GM19193 (cell line): ENCODE data around the gene FAM221A.

ENCODE experiments used
- POLR2A ChIP-seq: IDR thresholded peaks from 4 replicates; pipeline ENCODE4 v1.6.1; 2011; ENCODE audit not compliant: insufficient read depth, insufficient read length; ENCODE audit errors: extremely low read depth

The FAM221A gene

DNA sequence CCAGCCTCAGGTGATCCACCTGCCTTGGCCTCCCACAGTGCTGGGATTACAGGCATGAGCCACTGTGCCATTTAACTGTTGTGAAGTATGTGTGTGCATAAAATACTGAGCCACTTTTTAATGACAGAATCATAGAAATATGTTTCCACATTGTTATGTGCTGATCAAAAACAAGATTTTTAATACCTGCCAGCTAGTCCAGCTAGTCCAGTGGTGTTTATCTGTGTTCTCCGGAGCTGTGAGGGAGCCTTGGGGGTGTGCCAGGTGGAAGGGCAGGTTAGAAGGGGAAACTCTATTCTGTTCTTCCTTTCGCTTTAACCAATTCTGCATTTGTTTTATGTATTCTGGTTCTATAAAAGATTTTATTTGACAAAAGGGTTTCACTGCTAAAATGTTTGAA lies 7.0 kb downstream of the FAM221A start:
- TF ChIP-seq POLR2A, result no peak

DNA sequence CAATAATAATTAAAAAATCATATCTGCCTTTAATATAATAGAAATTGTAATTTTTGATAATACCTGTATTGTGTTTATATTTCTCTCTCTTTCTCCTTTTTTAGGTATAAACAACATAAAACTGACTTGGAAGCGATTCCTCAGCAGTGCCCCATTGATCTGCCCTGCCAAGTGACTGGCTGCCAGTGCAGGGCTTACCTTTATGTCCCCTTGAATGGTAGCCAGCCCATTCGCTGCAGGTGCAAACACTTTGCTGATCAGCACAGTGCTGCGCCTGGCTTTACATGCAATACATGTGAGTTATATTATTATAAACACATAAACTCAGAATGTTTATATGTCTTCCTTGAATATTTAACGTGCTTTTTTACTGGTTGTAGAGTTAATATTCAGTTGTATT lies 9.2 kb downstream of the FAM221A start:
- TF ChIP-seq POLR2A, result no peak

DNA sequence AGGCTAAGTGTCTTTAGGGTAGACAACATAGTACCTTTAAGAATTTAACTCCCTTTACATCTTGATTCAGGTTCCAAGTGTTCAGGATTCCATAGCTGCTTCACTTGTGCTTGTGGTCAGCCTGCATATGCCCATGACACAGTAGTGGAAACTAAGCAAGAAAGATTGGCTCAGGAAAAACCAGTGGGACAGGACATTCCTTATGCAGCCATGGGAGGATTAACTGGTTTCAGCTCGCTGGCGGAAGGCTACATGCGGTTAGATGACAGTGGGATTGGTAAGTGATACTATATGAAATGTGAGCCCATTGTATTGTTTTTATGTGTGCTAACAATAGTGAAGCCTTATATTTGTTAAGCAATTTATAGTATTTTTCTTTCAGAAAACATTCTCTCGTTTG lies 11.3 kb downstream of the FAM221A start:
- TF ChIP-seq POLR2A, result no peak

DNA sequence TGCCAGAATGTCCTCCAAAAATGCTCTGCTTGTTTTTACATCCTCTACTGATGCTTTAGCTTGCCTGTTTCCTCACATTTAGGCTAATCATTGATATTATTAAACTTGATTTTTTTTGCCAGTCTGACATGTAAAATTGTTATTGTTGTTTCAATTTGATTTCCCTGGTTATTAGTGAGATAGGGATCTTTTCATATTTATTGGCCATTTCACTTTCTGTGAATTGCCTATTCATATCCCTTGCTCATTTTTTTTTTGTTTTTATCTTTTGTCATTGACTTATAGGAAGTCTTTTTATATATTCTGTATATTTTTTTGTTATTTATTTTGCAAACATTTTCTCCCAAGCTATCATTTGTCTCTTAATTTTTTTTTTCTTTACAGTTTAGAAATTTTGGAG lies 13.2 kb downstream of the FAM221A start:
- no peak for TF ChIP-seq POLR2A

DNA sequence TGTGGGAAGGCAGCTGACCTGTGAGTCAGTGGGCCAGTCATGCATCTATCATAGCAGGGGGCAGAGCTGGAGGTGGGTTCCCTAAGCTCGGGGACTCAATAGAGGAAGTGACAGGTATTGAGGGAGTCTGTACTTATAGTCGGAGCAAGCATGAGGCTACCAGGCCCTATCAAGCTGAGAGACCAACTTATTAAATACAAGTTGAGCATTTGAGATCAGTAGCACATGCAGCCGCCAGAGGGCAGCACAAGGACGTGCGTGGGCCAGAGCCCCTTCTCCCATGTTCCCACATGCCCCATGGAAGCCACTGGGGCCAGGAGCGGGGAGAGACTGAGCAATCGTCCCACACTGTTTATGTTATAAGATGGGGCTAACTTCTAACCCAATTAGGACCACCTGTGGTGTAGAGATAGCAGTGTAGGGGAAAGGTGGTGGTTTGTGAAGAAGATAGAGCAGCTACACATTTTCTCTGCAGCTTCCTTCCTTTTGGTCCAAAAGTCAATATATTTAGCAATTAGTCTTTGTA lies 17.0 kb downstream of the FAM221A start:
- no peak for TF ChIP-seq POLR2A

DNA sequence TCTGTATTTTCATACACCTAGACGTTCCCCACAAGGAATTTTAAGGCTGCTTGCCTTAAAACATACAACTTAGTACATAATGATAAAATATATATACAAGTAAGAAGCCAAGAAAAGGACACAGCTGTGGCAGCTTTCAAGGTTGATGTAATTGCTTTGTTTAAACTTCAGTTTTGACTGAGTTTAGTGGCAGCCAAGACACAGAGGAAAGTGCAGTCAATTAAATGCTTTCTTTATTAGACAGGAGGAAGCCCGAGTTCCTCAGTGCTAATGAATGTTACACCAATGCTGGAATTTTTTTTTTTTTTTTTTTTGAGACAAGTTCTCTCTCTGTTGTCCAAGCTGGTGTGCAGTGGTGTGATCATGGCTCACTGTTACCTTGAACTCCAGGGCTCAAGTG lies 18.8 kb downstream of the FAM221A start:
- no peak for TF ChIP-seq POLR2A

DNA sequence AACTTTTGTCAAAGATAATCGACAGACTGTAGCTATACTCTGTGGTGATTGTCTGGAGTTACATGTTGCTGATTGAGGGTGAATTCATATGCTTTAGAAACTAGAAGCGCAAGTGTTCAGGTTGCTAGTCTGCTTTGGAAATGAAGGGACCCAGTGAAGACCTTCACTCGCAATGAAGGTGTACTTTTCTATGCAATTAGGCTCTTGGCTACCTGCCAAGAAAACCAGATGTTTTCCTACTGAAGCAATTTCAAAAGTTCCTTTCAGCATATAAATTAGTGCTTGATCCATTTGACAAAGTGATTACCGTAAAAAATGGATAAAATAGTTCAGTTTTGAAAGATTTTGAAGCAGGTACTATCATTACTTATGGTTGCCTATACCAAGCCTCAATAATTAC lies 20.0 kb downstream of the FAM221A start:
- TF ChIP-seq POLR2A, result no peak

DNA sequence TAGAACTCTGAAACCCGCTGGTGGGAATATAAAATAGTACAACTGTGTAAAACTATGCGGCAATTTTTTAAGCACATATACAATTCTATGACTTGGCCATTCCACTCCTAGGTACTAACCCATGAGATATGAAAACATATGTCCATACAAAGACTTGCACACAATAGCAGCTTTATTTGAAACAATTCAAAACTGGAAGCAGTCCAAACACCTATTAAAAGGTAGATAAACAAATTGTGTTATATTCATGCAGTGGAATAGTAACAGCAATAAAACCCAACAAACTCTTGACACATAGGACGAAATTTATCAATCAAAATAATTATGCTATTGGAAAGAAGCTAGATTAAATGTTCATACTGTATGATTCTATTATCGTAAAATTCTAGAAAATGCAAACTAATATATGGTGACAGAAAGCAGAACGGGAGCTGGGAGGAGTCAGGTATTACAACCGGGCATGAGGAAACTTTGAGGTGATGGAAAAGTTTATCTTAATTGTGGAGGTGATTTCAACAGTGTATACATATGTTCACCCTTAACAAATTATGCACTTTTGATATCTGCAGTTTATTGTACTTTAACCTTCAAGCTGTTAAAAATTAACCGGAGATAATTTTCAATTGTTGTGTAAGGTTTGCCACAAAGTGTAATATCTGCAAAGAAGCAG lies 29.2 kb downstream of the FAM221A start:
- TF ChIP-seq POLR2A, result no peak

DNA sequence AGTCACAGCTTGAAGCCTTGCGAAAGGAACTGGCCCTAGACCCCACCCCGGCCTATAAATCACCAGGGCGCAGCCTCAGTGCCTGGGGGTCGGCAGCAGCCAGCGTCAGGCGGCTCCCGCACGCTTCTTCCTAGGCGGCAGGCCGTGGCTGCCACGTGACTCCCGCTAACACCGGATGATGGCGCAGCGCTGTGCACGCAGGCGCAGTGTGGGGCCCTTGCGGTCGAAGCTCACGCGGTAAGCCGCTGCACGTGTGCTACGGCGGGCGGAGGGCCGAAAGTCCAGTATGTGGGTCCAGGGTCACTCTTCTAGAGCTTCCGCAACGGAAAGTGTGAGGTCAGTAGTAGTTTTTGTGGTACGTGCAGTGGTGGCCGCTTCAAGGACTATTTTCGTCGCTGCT lies 30.0 kb downstream of the FAM221A start, which contains the start of gene STK31:
TSS of gene STK31 (plus strand) at position 220 of the 400 bp plus-strand sequence. CDS start at position 287, 67 bp downstream.
- TF ChIP-seq POLR2A, result no peak

DNA sequence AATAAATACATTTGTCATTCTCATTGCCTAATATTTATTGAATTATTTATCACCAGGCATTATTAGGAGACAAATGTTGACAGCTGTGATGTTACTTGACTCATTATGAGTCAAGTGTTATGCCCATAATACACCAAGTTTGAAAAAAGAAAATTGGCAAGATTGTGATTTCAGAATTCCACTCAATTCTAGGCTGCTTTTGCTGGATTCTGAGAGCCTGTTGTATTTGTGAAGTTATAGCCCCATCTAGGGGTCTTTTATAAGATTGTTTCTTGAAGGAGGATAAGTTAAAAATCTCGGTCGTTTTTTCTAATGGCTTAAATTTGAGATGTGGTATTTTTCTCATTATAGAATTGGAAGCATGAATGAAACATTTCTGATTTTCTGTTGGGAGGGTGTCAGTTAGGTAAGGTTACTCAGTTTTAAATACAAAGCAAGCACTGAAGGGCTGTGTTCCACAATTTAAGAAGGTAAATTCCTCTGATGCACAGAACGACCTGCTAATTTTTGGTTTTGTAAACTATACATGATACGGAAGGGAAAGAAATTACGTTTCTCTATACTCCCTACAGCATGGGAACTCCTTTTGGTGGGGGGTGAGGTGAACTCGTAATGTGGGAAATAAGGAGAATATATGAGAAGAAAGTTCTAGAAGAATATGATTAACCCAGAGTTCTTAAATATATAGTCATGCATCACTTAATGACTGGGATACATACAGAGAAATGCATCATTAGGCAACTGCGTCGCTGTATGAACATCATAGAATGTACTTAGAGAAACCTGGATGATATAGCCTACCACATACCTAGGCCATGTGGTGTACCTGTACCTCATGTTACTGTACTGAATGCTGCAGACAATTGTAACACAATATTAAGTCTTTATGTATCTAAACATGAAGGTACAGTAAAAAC lies 32.6 kb downstream of the FAM221A start:
- TF ChIP-seq POLR2A, result no peak

DNA sequence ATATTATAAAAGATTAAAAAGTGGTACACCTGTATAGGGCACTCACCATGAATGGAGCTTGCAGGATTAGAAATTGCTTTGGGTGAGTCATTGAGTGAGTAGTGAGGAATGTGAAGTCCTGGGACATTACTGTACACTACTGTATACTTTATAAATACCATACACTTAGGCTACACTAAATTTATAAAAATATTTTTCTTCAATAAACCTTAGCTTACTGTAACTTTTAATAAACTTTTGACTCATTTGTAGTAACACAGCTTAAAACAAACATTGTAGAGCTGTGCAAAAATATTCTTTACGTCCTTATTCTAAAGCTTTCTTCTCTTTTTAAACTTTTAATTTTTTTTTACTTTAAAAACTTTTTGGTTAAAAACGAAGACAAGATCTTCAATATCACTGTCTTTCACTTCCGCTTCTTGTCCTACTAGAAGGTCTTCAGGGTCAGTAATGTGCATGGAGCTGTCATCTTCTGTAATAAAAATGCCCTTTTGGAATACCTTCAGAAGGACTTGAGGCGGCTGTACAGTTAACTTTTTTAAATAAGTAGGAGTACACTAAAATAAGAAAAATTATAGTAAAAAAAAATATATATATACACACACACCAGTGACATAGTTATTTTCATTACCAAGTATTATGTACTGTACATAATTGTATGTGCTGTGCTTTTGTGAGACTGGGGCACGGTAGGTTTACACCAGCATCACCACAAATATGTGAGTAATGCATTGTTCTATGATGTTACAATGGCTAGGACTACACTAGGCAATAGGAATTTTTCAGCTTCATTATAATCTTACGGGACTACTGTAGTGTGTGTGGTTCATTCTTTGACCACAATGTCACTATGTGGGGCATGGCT lies 33.5 kb downstream of the FAM221A start:
- no peak for TF ChIP-seq POLR2A

DNA sequence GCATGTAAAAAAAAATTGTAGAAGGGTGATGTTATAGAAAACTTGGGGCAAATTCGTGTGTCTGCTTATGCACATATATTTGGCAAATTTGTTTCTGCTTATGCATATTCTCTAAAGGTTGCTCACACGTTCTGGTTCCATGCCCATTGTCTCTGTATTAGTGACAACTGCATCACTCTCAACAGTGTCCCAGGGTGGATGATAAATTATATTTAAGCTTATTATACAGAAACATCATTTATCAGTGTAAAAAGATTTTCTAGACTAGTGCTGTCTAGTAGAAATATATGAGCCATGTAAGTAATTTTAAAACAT lies 34.1 kb downstream of the FAM221A start:
- TF ChIP-seq POLR2A, result no peak

DNA sequence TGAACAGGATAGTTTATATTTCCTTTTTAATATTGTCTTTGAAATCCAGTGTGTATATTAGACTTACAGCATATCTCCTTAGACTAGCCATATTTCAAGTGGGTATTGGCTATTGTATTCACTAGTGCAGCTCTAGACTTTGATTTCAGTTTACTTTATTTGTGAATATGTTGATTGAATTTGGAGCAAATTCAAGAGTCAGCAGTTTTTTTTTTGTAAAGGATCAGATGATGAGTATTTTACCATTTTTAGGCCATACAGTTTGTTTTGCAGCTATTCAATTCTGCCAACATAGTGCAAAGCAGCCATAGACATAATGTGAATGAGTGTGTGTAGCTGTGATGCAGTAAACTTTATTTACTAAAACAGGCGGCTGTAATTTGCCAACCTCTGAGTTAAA lies 34.6 kb downstream of the FAM221A start:
- no peak for TF ChIP-seq POLR2A

DNA sequence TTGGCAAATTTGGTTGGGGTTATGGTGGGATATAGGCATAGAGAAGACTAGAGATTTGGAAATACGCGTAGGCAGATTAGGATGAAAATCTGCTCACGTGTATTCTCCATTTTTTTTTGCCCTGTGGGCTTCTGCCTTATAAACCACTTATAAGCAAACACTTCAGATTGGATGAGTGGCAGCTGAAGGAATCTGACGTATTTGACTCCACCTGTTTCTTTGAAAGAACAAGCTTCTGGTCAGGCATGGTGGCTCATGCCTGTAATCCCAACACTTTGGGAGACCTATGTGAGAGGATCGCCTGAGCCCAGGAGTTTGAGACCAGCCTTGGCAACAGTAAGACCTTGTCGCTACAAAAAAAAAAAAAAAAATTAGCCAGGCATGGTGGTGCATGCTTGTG lies 35.1 kb downstream of the FAM221A start:
- TF ChIP-seq POLR2A, result no peak

DNA sequence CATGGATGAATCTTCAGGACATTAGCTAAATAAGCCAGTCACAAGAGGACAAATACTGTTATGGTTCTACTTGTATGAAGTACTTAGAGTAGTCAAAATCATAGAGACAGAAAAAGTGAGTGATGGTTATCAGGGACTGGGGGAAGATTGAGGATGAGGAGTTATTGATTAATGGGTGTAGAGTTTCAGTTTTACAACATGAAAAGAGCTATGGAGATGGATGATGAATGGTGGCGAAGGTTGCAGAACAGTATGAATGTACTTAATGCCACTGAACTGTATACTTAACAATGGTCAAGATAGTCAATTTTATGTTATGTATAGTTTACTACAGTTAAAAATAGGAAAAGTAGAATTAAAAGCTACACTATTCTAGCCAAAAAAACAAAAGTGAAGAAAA lies 37.8 kb downstream of the FAM221A start:
- TF ChIP-seq POLR2A, result no peak
